ENCODE results near the gene TRPM7. TPM values are rescaled to one million over a fixed set of nuclear protein-coding genes. Genes with fewer than 3 reads are reported as not detected.

Gene TRPM7
- total and polyA plus RNA-seq, 2 of the 8 experiments (the other 6 are each of a cell fraction or from before 2014, with no cell fraction given): 7.5 to 33.2 TPM

GRCh38 chr15:50633653-50634052 lies 52.9 kb downstream of the TRPM7 start (continued):
- TF ChIP-seq CTCF (IDR thresholded peaks at IDR 0.05; ENCODE audit: control extremely low read depth in 1 of 3, insufficient read depth in 1 of 3, low read depth in 1 of 3, low read length in 3 of 3) (no peak), TCF12 (IDR thresholded peaks at IDR 0.05; ENCODE audit: low read depth, low read length) (no peak), FOSL1 (IDR thresholded peaks at IDR 0.05; ENCODE audit: insufficient read depth, low read depth, low read length) (no peak)

Measured in H1 (cell line).